Thoracic aorta (tissue), 2 donors: ENCODE measurements around the gene NMNAT2. TPM values are rescaled to one million over a fixed set of nuclear protein-coding genes. Genes with fewer than 3 reads are reported as not detected.

ENCODE experiments used
- ATAC-seq: fragments of 150-250 bp; one replicate; pipeline ENCODE4 v1.8.0; 2017; ENCODE audit warnings: low read depth; ENCODE audit not compliant: insufficient number of reproducible peaks, low FRiP score
- DNase-seq: peaks from one replicate; pipeline ENCODE4 v3.0.0-alpha.2; 2020; ENCODE audit warnings: low spot score
- H3K27ac ChIP-seq, 2 donors: fragments of 200-600 bp; sonication (generic); 1 replicate in 1 of 2; 2 replicates in 1 of 2; pipeline ENCODE4 v1.5.1; 2016; ENCODE audit warnings: mild to moderate bottlenecking in 2 of 2, moderate library complexity in 2 of 2
- H3K27me3 ChIP-seq: fragments of 200-600 bp; sonication (generic); replicated peaks from 2 replicates; pipeline ENCODE4 v1.6.0; 2016; ENCODE audit warnings: mild to moderate bottlenecking; ENCODE audit not compliant: insufficient read depth
- H3K36me3 ChIP-seq: fragments of 200-600 bp; sonication (generic); one replicate; pipeline ENCODE4 v1.5.1; 2016
- H3K4me1 ChIP-seq, 2 donors: fragments of 200-600 bp; sonication (generic); 1 replicate in 1 of 2; 2 replicates in 1 of 2; pipeline versions ENCODE4 v1.5.1 to v1.6.0; 2016; ENCODE audit warnings: low read depth in 2 of 2, mild to moderate bottlenecking in 1 of 2; ENCODE audit not compliant: control insufficient read depth in 1 of 2
- H3K4me3 ChIP-seq: fragments of 200-600 bp; sonication (generic); 2 replicates; pipeline ENCODE4 v1.5.1; 2016; ENCODE audit warnings: mild to moderate bottlenecking
- H3K9me3 ChIP-seq: fragments of 200-600 bp; sonication (generic); 2 replicates; pipeline ENCODE4 v1.5.1; 2016
- total RNA-seq, 2 donors: library from RNA; depleted of rRNA; stranded (reverse); fragments of >200 nt; gene quantifications; one replicate each; pipeline versions ENCODE4 v1.1.0 to v1.2.3, GENCODE V29; 2016
- TF ChIP-seq, protein P1 (sequence below): fragments of 200-600 bp; sonication (generic); IDR thresholded peaks from one replicate; pipeline ENCODE4 v1.5.1; 2019; ENCODE audit warnings: antibody characterized with exemption

The NMNAT2 gene
- total RNA-seq, 2 donors from 2014 or later: 0.68 to 1.1 TPM

DNA sequence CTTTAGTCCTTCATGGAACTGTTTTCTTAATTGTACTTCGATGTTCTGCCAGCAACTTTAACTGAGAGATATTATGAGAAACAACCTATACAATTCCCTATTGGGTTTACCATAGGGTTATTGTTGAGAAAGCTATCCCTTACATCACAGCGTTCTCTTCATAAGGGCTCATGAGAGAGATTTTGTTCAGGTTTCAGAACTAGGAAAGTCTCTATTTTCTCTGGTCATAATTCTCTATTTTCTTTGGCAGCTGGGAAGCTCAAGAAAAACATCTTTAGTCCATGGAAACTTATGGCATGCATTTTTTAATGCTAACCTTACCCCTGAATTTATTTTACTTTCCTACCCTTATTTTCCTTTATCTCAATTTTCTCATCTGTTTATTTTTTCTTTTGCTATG lies 38.2 kb downstream of the NMNAT2 start:
- H3K9me3 ChIP-seq: no peaks in the 10 kb centered on the region

DNA sequence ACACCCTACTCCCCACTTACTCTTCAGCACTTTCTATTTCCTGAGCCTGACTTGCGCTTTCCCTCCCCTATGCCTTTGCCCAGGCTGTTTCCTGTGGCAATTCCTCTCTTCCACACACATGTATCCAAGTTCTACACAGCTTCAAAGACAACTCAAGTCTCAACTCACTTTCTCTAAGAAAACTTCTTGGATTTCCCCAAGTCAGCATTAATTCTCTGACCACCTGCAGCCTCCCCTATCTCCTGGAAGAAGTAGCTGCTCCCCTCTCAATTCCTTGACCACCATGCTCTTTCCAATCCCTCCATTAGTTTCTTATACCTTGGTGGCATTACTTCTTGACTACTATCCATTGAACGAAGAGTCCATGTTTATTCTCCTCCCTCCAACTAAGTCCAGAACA lies 42.8 kb downstream of the NMNAT2 start:
- DNase-seq (no peak), ATAC-seq (no peak)
- TF ChIP-seq, protein P1, sequence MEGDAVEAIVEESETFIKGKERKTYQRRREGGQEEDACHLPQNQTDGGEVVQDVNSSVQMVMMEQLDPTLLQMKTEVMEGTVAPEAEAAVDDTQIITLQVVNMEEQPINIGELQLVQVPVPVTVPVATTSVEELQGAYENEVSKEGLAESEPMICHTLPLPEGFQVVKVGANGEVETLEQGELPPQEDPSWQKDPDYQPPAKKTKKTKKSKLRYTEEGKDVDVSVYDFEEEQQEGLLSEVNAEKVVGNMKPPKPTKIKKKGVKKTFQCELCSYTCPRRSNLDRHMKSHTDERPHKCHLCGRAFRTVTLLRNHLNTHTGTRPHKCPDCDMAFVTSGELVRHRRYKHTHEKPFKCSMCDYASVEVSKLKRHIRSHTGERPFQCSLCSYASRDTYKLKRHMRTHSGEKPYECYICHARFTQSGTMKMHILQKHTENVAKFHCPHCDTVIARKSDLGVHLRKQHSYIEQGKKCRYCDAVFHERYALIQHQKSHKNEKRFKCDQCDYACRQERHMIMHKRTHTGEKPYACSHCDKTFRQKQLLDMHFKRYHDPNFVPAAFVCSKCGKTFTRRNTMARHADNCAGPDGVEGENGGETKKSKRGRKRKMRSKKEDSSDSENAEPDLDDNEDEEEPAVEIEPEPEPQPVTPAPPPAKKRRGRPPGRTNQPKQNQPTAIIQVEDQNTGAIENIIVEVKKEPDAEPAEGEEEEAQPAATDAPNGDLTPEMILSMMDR: no peak
- Histone ChIP-seq H3K36me3 (no peaks in the 10 kb centered on the region), H3K27me3 (no peaks in the 10 kb centered on the region), H3K4me3 (no peak overlapping the region), H3K4me1 (no peaks in the 10 kb centered on the region), H3K27ac (no peak overlapping the region), H3K9me3 (no peaks in the 10 kb centered on the region)

More for the DNA sequence above, 38.2 kb downstream of the NMNAT2 start:
- DNase-seq: no peak
- Histone ChIP-seq H3K36me3 (no peaks in the 10 kb centered on the region), H3K4me3 (no peak overlapping the region), H3K27ac (no peak overlapping the region), H3K4me1 (no peaks in the 10 kb centered on the region), H3K27me3 (no peaks in the 10 kb centered on the region)
- TF ChIP-seq, protein P1: no peak
- ATAC-seq: no peak

DNA sequence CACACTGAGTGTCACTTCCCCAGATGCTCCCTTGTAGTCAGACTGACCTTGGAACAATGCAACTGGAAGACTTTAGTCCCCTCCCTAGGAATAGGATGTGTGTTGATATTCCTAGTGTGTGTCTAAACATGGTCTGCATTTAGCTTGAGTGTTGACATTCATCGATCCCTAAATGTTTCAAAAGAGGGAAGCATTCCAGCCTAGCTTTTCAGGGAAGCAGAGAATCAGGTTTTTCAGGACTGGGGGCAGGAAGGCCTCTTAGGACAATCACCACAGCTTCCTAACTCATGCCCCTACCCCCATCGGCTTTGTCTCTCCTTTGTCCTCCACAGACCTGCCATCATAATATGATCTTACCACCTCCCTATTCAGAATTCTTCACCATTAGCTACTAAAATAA lies 43.4 kb downstream of the NMNAT2 start:
- no peaks in the 10 kb centered on the region for H3K4me1 ChIP-seq
- no peak for ATAC-seq
- H3K4me3 ChIP-seq: no peak overlapping the region
- no peaks in the 10 kb centered on the region for H3K9me3 ChIP-seq
- H3K36me3 ChIP-seq: no peaks in the 10 kb centered on the region
- DNase-seq: no peak
- no peak overlapping the region for H3K27ac ChIP-seq
- TF ChIP-seq, protein P1: no peak
- H3K27me3 ChIP-seq: no peaks in the 10 kb centered on the region

DNA sequence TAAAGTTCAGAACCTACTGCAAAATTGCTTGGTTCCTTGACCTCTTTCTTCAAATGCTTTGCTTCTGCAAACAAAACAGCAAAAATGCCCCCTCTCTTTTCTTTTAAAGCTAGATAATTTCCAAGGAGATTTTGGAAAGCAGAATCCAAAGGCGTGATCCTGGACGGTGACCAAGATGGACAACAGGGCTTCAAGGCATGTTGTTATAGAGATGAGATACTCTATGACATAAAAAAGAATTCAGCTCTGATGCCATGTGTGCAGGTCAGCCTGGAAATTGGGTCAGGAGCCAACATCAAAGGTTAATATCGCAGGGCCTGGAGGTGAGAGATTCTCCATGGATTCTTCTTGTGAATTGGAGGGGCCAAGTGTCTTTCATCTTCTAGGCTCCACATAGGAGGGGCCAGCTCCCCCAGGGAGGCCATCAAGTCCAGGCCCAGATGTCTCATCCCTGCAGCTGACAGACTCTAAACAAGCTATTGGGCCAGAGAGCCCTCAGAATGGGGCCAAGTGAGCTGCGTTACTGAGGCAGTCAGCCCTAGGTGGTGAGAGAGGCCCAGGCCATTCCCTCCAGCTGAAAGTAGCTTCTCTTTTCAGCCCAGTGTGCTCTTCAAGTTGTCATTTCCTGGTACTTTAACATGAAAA lies 45.5 kb downstream of the NMNAT2 start:
- no peaks in the 10 kb centered on the region for H3K27me3 ChIP-seq
- no peak overlapping the region for H3K27ac ChIP-seq
- H3K4me1 ChIP-seq: no peaks in the 10 kb centered on the region
- H3K4me3 ChIP-seq: no peak overlapping the region
- TF ChIP-seq, protein P1: no peak
- H3K36me3 ChIP-seq: no peaks in the 10 kb centered on the region
- ATAC-seq (no peak), DNase-seq (no peak)
- no peaks in the 10 kb centered on the region for H3K9me3 ChIP-seq

- DNase-seq: no peak
- TF ChIP-seq, protein P1: no peak
- H3K36me3 ChIP-seq: no peaks in the 10 kb centered on the region
- H3K27ac ChIP-seq: no peak overlapping the region
- H3K4me3 ChIP-seq: no peak overlapping the region
- H3K9me3 ChIP-seq: no peaks in the 10 kb centered on the region
- H3K27me3 ChIP-seq: no peaks in the 10 kb centered on the region
- no peaks in the 10 kb centered on the region for H3K4me1 ChIP-seq
- no peak for ATAC-seq
Measured at GRCh38 chr1:183370399-183371058, 47.7 kb downstream of the NMNAT2 start.
